ENCODE measurements around the gene SLC4A4.

Gene SLC4A4

GRCh38 chr4:71549516-71550160, 210.8 kb downstream of the SLC4A4 start:
- FAIRE-seq, result no peak

DNA sequence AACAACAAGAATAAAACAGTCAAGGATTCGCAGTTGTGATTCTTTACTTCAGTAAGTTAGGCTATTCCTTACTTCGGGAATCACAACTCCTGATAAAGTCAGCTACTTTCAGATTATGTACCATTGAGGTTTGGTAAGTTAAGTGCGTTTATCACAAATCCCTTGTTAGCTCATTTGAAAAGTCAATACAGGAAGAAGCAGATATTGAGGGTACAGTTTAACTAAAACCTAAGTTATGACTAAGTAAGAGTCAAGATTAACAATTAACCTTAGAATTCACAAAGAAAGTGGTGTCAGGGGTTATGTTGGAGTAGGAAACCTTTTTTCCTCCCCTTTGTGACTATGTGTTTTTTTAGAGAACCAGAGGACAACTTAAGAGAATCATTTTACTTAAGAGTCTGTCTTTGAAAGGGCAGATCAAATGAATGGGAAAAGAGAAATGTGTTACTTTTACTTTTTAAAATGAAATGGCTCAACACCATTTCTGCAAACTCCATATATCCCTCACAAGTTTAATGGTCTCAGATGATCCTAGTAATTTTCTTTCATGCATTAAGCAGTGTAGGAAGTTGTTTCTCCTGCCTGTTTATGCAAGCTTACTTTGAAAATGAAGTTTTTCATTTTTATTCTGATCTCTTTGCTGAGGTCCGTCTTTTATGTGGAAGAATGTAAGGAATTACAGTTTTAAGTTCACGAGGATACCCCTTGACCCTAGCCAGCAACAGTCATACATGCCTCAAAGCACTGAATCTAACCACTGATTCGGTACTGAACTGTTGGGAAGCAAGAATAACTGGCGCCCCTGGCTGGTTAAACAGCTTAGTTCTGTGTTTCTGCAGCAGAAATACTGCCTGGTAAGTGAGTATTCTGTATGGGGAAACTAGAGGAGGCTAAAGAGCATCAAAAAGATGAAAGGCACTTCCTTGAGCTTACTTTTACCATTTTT, 211.7 kb downstream of the SLC4A4 start:
- peak; percentile 24 for FAIRE-seq

GRCh38 chr4:71553605-71554004, 214.8 kb downstream of the SLC4A4 start:
- FAIRE-seq, result peak; percentile 45

GRCh38 chr4:71554025-71554424, 215.2 kb downstream of the SLC4A4 start:
- FAIRE-seq, result peak; percentile 56

DNA sequence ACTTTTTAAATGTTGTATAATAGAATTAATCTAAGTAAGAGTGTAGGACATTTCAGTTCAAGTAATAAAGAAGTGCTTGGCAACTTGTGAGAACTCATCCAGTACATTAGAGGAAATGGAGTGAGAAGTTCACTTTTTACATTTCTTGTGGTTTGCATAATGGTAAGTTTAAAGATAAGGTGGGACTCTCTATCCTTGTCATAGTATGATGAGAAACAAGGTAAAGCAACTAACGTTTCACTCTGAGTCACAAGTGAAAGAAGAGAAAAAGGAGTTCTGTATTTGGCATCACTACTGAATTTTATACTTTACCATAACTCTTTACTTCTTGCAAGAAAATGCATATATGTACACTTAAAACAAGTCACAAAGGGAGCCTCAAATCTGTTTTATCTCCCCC, 219.4 kb downstream of the SLC4A4 start:
- FAIRE-seq, result no peak

- no peak for FAIRE-seq
Observed at GRCh38 chr4:71559957-71560571, 221.2 kb downstream of the SLC4A4 start.

DNA sequence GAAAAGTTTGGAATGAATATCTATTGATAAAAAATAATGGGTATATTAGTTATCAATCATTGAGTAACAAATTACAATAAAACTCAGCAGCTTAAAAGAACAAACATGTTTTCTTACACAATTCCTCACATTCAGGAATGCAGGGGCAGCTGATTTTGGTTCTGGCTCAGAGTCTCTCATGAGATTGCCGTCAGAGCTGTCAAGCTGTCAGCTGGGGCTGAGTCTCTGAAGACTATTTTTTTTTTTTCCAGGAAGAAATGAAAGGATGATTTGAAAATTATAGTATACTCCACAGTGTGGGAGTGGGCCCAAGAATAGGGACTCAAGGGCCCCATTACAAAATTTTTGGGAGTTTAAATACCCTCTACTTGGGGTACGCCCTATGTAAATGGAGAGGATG, 226.0 kb downstream of the SLC4A4 start:
- no peak for FAIRE-seq

DNA sequence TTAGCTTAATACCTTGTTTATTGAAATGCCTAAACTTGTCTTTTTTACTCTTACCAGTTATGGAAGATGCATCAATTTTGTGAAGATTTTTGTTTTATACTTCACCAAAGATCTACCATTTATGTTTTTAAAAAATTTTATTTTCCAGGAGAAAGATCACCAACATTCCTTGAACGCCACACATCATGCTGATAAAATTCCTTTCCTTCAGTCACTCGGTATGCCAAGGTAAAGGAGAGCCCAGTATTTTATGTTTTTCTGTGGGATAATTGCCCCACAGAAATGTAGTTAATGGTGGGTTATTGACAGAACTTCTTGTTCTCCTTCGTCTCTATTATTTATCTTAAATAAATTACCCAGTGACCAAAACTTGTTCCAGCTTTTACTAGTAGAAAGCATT, 228.0 kb downstream of the SLC4A4 start:
- no peak for FAIRE-seq

GRCh38 chr4:71568131-71568530, 229.3 kb downstream of the SLC4A4 start:
- no peak for FAIRE-seq

GRCh38 chr4:71570492-71570891, 231.7 kb downstream of the SLC4A4 start:
- FAIRE-seq, result no peak

DNA sequence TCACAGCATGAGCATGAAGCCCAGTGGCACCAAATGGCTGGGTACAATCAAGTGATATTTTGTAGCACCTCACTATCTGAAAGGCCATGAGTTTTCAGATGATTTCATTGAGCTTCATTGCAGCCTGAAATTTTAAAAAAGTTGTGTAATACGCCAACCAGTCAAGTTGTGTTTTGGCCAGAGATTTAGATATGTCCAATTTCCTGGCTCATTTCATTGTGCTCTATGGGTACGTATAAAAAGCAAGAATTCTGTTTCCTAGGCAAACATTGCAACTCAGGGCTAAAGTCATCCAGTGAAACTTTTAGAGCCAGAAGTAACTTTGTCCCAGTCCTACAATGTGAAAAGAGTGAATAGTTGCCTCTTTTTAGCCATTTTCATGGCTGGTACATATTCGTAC, 232.5 kb downstream of the SLC4A4 start:
- FAIRE-seq, result no peak

DNA sequence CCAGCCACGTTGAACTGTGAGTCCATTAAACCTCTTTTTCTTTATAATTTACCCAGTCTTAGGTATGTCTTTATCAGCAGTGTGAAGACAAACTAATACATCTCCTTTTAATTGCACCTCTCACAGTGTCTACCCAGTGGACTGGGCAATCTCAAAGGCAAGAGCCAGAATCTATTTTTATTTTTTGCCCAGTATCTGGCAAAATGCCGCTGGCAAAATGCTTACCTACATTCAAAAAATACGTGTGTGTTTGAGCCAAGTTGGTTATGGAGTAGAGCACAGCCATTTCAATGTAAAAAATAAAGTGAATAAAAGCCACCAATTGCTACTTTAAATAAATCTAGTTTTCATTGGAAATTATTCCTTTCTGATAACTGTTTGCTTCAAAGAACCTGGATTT, 245.2 kb downstream of the SLC4A4 start:
- FAIRE-seq, result no peak

- FAIRE-seq, result no peak
Observed at GRCh38 chr4:71584585-71584984, 245.8 kb downstream of the SLC4A4 start.

DNA sequence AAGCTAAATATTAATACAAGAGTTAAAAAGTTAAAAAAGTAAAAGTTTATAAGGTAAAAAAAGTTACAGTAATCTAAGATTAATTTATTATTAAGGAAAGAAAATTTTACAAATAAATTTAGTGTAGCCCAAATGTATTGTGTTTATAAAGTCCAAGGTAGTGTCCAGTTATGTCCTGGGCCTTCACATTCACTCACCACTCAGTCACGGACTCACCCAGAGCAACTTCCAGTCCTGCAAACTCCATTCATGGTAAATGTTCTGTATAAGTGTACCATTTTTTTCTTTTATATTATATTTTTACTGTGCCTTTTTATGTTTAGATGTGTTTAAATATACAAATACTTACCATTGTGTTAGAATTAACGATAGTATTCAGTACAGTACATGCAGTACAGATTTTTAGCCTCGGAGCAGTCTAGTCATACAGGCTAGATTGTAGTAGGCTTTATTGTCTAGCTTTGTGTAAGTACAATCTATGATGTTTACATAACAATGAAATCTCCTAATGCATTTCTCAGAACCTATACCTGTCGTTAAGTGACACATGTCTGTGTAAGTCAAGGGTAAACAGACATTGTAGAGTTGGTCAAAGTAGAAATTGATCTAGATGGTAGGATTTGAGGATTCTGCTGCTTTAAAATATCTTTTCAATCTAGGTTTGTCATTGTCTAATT, 247.4 kb downstream of the SLC4A4 start:
- no peak for FAIRE-seq

DNA sequence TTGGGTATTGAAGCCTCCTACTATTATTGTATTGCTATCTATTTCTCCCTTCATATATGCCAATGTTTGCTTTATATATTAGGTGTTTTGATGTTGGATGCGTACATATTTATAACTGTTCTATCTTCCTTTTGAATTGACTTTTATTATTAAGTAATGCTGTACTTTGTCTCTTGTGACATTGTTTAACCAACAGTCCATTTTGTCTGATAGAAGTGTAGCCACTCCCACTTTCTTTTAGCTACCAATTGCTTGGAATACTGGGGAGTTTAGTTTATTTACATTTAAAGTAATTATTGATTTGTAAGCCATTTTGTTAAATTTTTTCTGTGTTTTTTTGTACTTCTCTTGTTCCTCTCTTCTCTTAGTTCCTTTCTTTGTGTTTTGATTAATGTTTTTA, 249.2 kb downstream of the SLC4A4 start:
- FAIRE-seq, result peak; percentile 36

DNA sequence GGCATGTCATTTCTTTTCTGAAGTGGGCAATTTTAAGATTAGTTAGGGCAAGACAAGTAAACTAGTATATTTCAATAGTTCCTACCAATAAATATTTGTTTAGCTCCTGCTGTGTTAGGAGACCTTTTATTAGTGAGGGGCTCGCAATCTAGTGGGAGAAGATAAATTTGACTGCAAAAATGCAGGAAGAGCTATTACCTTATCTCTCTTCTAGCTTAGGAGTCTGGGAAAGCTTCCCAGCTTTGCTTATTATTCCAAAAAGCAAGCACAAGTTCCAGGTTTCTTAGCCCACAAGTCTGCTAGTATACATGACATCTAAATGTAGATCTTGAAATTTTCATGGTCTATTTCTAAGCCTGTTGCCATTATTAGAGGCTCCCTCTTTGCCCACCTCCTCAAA, 254.0 kb downstream of the SLC4A4 start:
- no peak for FAIRE-seq

DNA sequence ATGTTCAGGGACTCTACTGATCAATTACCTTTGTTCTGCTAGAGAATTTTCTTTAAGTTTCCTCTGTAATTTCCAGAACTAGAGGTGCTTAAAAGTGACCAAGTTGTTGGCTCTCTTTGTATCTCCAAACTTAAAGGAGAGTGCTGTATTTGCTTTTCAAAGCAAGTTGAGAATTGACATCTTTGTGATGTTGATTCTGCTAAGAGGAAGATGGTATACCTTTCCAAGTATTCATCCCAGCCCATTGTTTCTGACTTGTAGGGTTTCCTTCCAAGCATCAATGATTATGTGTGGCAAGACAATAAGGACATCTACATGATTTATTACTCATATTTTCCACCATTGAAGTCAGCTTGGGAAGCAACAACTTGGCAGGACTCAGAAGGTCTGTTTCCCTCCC, 254.5 kb downstream of the SLC4A4 start:
- no peak for FAIRE-seq

DNA sequence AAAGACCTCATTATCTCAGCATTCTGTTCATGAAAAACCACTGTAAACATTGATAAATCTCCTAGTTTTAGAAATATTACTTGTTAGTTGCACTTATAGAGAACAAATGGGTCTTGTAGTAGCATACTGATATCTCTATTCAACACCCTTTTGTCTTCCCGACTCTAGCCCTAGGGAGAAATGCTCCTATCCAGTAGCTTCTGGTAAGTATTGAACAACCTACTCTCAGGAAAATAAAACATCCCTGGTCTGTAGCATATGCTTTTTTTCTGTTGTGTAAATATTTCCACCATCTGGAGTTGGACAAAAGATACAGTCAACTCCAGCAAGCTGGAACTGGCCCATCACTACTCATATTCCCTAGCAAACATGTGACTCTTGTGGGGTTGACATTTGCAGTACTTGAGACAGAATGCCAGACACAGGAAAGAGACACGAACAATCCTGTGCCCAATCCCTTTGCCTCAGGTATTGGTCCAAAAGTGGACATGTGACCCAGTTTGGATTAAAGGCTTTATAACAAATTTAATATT, 256.8 kb downstream of the SLC4A4 start:
- FAIRE-seq, result no peak

GRCh38 chr4:71599578-71599977, 260.8 kb downstream of the SLC4A4 start:
- peak; percentile 36 for FAIRE-seq

DNA sequence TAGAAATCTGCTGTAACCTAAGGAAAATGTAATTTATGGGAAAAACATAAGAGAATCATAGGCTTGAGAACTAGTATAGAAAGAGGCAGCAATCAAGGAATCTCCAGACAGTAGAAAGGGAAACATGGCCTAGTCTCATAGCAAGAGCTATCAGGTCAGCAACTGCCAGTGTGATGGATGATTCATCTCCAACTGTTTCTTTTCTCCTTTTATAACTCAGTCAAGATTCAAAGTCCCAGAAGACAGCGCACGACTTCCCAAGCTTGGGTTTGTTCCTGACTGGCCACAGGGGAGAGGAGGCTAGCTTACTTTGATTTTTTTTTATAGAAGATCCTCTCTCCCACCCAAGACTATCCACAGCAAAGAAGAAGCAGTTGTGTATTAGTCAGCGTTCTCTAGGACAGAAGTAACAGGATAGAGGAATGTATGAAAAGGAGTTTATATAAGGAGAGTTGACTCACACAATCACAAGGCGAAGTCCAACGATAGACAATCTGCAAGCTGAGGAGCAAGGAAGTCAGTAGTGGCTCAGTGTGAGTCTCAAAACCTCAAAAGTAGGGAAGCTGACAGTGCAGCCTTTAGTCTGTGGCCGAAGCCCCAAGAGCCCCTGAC, 263.6 kb downstream of the SLC4A4 start:
- no peak for FAIRE-seq

DNA sequence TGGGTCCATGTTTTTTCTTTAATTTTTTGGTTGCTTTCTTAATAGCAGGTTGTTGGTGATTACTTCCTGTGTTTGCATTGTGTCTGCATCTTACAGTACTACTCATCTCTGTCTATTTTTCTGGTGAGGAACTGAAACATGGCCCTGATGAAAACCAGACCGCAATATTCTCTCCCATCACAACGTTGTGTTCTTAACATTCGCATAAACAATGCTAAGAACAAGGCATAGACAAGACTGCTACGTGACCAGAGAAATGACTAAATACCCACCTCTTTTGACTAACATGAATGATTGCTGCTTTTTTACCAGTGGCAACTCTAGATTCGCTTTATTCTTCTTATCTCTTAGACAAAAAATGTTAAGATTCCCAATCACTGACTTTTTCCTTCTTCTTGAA, 266.0 kb downstream of the SLC4A4 start:
- no peak for FAIRE-seq

DNA sequence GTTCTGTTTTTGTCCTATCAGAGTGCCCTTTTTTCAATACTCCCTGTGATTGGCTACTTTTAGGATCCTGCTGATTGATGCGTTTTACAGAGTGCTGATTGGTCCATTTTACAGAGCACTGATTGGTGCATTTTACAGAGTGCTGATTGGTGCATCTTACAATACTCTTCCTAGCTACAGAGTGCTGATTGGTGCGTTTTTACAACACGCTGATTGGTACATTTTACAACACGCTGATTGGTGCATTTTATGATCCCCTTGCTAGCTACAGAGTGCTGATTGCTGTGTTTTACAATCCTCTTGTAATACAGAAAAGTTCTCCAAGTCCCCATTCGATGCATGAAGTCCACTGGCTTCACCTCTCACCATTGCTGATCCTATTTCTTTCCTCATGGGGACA, 268.3 kb downstream of the SLC4A4 start:
- FAIRE-seq, result no peak

All from islet of Langerhans (tissue), 1 donor.